Measurements from ENCODE around the gene ANKZF1. TPM values are rescaled to one million over a fixed set of nuclear protein-coding genes. Genes with fewer than 3 reads are reported as not detected.

Gene ANKZF1
- total and polyA plus RNA-seq, 10 of the 15 experiments (the other 5 are each of a cell fraction or from before 2014, with no cell fraction given) = 3.1 to 104 (median 35.0) TPM

DNA sequence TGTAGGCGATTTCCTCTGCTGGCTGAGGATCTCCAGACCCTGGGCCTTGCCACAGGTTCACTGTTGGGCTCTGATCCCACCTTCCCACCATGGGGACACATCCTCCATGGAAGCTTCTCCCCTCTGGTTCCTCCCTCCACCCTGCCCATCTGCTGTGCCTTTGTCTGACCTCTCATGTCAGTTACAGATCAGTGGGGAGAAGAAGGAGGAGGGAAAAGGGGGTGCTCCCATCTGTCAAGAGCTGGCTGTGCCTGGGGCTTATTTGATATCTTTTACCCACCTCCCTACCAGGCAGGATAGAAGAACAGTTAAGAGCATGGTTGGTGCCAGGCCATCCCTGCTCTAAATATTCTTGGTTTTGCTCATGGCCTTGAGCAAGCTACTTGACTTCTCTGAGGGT is 37.3 kb downstream of the ANKZF1 start:
- no peak for FAIRE-seq
- in situ Hi-C loops (cut with MboI) (no loop called here), intact Hi-C loops (cut with micrococcal nuclease; ENCODE audit: unreplicated experiment) (no loop called here)
- no peak overlapping the region for H3K4me2 ChIP-seq (ENCODE audit: control insufficient read depth, insufficient read depth)
- ATAC-seq = no peak
- no peaks in the 10 kb centered on the region for H3K9me3 ChIP-seq (replicated peaks; ENCODE audit: control insufficient read depth, insufficient read depth, low read length)
- no peak for DNase-seq (ENCODE audit: low read depth, low spot score)
- ChIA-PET POLR2A (interaction anchor here (0.6 kb wide), 1 partner anchor 12 kb away, joined by 3 read pairs; the partner anchor contains the start of gene DNAJB2), RAD21 (ENCODE audit: unreplicated experiment) (interaction anchor here (0.8 kb wide), 1 partner anchor 10 kb away, joined by 5 read pairs; no protein-coding TSS in a partner anchor), CTCF (interaction anchor here (1.6 to 2.1 kb wide), 2 partner anchors 10 to 28 kb away, joined by 6 to 9 read pairs; no protein-coding TSS in a partner anchor), SMC1A (ENCODE audit: uncharacterized antibody, unreplicated experiment) (interaction anchor here (2.1 kb wide), 1 partner anchor 11 kb away, joined by 5 read pairs; no protein-coding TSS in a partner anchor)
- H2AFZ ChIP-seq (ENCODE audit: control insufficient read depth, low read depth, low read length) = no peak overlapping the region
- no peaks in the 10 kb centered on the region for H3K4me1 ChIP-seq (ENCODE audit: control insufficient read depth, insufficient read depth, low read length)
- no peaks in the 10 kb centered on the region for H4K20me1 ChIP-seq (ENCODE audit: control insufficient read depth, insufficient read depth)
- BruUV-seq (replicated peaks) = no TSS peak
- H3K79me2 ChIP-seq (ENCODE audit: control insufficient read depth, insufficient read depth, low read length) = no peaks in the 10 kb centered on the region
- WGBS (ENCODE audit: insufficient coverage, insufficient replicate concordance, low lambda C conversion rate, missing lambda C conversion rate) = 0% methylated on average over 1 of the region's 1 CpG
- no peak overlapping the region for H3K9ac ChIP-seq (ENCODE audit: control insufficient read depth, insufficient read depth, low read length)
- H3K27me3 ChIP-seq (replicated peaks in 1 of 2; ENCODE audit: control insufficient read depth in 2 of 2, insufficient read depth in 2 of 2, low read length in 1 of 2) = no peaks in the 10 kb centered on the region
- H3K36me3 ChIP-seq (ENCODE audit: control insufficient read depth in 2 of 2, insufficient read depth in 2 of 2, low read length in 1 of 2) = no peaks in the 10 kb centered on the region
- H3K4me3 ChIP-seq = no peak overlapping the region
- no peak overlapping the region for H3K27ac ChIP-seq (ENCODE audit: control insufficient read depth, insufficient read depth)
- no peak for TF ChIP-seq STAT1 (conservative IDR thresholded peaks at IDR 0.05)
- TF ChIP-seq BHLHE40 (IDR thresholded peaks at IDR 0.05; ENCODE audit: borderline replicate concordance in 1 of 2, low read depth in 2 of 2, low read length in 1 of 2) = no peak
- no peak for TF ChIP-seq MEF2B (IDR thresholded peaks at IDR 0.05; ENCODE audit: partially characterized antibody, poor library complexity, severe bottlenecking)
- TF ChIP-seq, protein P1, sequence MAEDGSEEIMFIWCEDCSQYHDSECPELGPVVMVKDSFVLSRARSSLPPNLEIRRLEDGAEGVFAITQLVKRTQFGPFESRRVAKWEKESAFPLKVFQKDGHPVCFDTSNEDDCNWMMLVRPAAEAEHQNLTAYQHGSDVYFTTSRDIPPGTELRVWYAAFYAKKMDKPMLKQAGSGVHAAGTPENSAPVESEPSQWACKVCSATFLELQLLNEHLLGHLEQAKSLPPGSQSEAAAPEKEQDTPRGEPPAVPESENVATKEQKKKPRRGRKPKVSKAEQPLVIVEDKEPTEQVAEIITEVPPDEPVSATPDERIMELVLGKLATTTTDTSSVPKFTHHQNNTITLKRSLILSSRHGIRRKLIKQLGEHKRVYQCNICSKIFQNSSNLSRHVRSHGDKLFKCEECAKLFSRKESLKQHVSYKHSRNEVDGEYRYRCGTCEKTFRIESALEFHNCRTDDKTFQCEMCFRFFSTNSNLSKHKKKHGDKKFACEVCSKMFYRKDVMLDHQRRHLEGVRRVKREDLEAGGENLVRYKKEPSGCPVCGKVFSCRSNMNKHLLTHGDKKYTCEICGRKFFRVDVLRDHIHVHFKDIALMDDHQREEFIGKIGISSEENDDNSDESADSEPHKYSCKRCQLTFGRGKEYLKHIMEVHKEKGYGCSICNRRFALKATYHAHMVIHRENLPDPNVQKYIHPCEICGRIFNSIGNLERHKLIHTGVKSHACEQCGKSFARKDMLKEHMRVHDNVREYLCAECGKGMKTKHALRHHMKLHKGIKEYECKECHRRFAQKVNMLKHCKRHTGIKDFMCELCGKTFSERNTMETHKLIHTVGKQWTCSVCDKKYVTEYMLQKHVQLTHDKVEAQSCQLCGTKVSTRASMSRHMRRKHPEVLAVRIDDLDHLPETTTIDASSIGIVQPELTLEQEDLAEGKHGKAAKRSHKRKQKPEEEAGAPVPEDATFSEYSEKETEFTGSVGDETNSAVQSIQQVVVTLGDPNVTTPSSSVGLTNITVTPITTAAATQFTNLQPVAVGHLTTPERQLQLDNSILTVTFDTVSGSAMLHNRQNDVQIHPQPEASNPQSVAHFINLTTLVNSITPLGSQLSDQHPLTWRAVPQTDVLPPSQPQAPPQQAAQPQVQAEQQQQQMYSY (CRISPR knock-in tag; IDR thresholded peaks at IDR 0.05) = no peak
- no peak for TF ChIP-seq STAT3 (IDR thresholded peaks at IDR 0.05; ENCODE audit: low read depth, low read length)
- no peak for TF ChIP-seq ESRRA (IDR thresholded peaks at IDR 0.05; ENCODE audit: low read length)
- no peak for TF ChIP-seq NFYB (IDR thresholded peaks at IDR 0.05; ENCODE audit: insufficient read depth, low read depth, low read length)
- TF ChIP-seq, protein P2, sequence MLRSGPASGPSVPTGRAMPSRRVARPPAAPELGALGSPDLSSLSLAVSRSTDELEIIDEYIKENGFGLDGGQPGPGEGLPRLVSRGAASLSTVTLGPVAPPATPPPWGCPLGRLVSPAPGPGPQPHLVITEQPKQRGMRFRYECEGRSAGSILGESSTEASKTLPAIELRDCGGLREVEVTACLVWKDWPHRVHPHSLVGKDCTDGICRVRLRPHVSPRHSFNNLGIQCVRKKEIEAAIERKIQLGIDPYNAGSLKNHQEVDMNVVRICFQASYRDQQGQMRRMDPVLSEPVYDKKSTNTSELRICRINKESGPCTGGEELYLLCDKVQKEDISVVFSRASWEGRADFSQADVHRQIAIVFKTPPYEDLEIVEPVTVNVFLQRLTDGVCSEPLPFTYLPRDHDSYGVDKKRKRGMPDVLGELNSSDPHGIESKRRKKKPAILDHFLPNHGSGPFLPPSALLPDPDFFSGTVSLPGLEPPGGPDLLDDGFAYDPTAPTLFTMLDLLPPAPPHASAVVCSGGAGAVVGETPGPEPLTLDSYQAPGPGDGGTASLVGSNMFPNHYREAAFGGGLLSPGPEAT (IDR thresholded peaks at IDR 0.05; ENCODE audit: low read depth) = no peak
- TF ChIP-seq PAX5 (IDR thresholded peaks at IDR 0.05; ENCODE audit: borderline replicate concordance, low read depth, low read length) = no peak
- TF ChIP-seq, protein P3, sequence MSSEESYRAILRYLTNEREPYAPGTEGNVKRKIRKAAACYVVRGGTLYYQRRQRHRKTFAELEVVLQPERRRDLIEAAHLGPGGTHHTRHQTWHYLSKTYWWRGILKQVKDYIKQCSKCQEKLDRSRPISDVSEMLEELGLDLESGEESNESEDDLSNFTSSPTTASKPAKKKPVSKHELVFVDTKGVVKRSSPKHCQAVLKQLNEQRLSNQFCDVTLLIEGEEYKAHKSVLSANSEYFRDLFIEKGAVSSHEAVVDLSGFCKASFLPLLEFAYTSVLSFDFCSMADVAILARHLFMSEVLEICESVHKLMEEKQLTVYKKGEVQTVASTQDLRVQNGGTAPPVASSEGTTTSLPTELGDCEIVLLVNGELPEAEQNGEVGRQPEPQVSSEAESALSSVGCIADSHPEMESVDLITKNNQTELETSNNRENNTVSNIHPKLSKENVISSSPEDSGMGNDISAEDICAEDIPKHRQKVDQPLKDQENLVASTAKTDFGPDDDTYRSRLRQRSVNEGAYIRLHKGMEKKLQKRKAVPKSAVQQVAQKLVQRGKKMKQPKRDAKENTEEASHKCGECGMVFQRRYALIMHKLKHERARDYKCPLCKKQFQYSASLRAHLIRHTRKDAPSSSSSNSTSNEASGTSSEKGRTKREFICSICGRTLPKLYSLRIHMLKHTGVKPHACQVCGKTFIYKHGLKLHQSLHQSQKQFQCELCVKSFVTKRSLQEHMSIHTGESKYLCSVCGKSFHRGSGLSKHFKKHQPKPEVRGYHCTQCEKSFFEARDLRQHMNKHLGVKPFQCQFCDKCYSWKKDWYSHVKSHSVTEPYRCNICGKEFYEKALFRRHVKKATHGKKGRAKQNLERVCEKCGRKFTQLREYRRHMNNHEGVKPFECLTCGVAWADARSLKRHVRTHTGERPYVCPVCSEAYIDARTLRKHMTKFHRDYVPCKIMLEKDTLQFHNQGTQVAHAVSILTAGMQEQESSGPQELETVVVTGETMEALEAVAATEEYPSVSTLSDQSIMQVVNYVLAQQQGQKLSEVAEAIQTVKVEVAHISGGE (CRISPR knock-in tag; IDR thresholded peaks at IDR 0.05) = no peak
- no peak for TF ChIP-seq DPF2 (IDR thresholded peaks at IDR 0.05)
- no peak for TF ChIP-seq NFYA (IDR thresholded peaks at IDR 0.05; ENCODE audit: borderline replicate concordance, low read depth, low read length)
